Measurements from ENCODE around the gene RNASE13.
A peak's percentile ranks its signal among the peaks of the same experiment; 100 is the strongest.
"Not testable (repeated sequence)": the region's sequence is repeated elsewhere in the genome, so short reads cannot be mapped to it uniquely, and the experiment has no call there.

Gene RNASE13

GRCh38 chr14:21047378-21047781 is 12.8 kb upstream of the RNASE13 start:
- no peak for DNase-seq
- intact Hi-C loops (cut with DNase I), result no loop called here

GRCh38 chr14:21043974-21044618 is 9.5 kb upstream of the RNASE13 start:
- intact Hi-C loops (cut with DNase I), result no loop called here
- no peak for DNase-seq

- no peak for DNase-seq
- intact Hi-C loops (cut with DNase I), result no loop called here
Observed at GRCh38 chr14:21043387-21043973, 8.9 kb upstream of the RNASE13 start.

GRCh38 chr14:21042918-21043317 is 8.3 kb upstream of the RNASE13 start:
- intact Hi-C loops (cut with DNase I), result no loop called here

GRCh38 chr14:21041676-21042433 is 7.2 kb upstream of the RNASE13 start, which contains the start of gene RNASE7:
Gene RNASE7 (plus strand): TSS chr14:21042362. CDS start chr14:21042993, 631 bp downstream.
- intact Hi-C loops (cut with DNase I), result loop anchor here (2.0 kb wide), 1 partner anchor 27 kb away; no protein-coding TSS in a partner anchor
- peak in 2 of 42 donors; percentile 40 to 74 for DNase-seq

More at GRCh38 chr14:21042918-21043317, 8.3 kb upstream of the RNASE13 start:
- peak in 41 of 42 donors; percentile 48 to 89 (median 77) for DNase-seq

GRCh38 chr14:21040941-21041340 is 6.3 kb upstream of the RNASE13 start:
- DNase-seq, result not testable (repeated sequence)
- intact Hi-C loops (cut with DNase I), result loop anchor here (2.0 kb wide), 1 partner anchor 26 kb away; no protein-coding TSS in a partner anchor

GRCh38 chr14:21040370-21040925 is 5.8 kb upstream of the RNASE13 start:
- intact Hi-C loops (cut with DNase I), result loop anchor here (2.0 kb wide), 1 partner anchor 26 kb away; no protein-coding TSS in a partner anchor
- no peak for DNase-seq

- intact Hi-C loops (cut with DNase I), result loop anchor here (2.0 kb wide), 1 partner anchor 25 kb away; no protein-coding TSS in a partner anchor
- peak in 33 of 42 donors; percentile 37 to 85 (median 66) for DNase-seq
Observed at GRCh38 chr14:21039585-21040369, 5.2 kb upstream of the RNASE13 start.

- intact Hi-C loops (cut with DNase I), result no loop called here
- DNase-seq, result peak; percentile 71 to 95 (median 87)
Observed at GRCh38 chr14:21038441-21039422, 4.1 kb upstream of the RNASE13 start.

- DNase-seq, result no peak
- intact Hi-C loops (cut with DNase I), result no loop called here
Observed at GRCh38 chr14:21037156-21037555, 2.5 kb upstream of the RNASE13 start.

- intact Hi-C loops (cut with DNase I), result no loop called here
Observed at GRCh38 chr14:21036751-21037150, 2.1 kb upstream of the RNASE13 start.

GRCh38 chr14:21033133-21033698 is 1.4 kb downstream of the RNASE13 start:
- peak in 1 of 42 donors; percentile 57 for DNase-seq
- intact Hi-C loops (cut with DNase I), result no loop called here

More at GRCh38 chr14:21036751-21037150, 2.1 kb upstream of the RNASE13 start:
- peak in 6 of 42 donors; percentile 33 to 64 (median 46) for DNase-seq

GRCh38 chr14:21032326-21033132 is 2.1 kb downstream of the RNASE13 start:
- no peak for DNase-seq
- intact Hi-C loops (cut with DNase I), result no loop called here

- intact Hi-C loops (cut with DNase I), result no loop called here
- no peak for DNase-seq
Observed at GRCh38 chr14:21030531-21030930, 4.1 kb downstream of the RNASE13 start.

- intact Hi-C loops (cut with DNase I), result loop anchor here (5.0 kb wide), 1 partner anchor 228 kb away; the partner anchor contains the start of gene RNASE1
- DNase-seq, result no peak
Observed at GRCh38 chr14:21029917-21030316, 4.7 kb downstream of the RNASE13 start, which contains the start of gene TPPP2. Gene TPPP2 (plus strand): TSS chr14:21030217. CDS start chr14:21030582, 365 bp downstream.

GRCh38 chr14:21026988-21027315 is 7.7 kb downstream of the RNASE13 start:
- intact Hi-C loops (cut with DNase I), result loop anchor here (5.0 kb wide), 1 partner anchor 225 kb away; the partner anchor contains the start of gene RNASE1
- no peak for DNase-seq
